Measurements from ENCODE around the gene PAXIP1. TPM values are rescaled to one million over a fixed set of nuclear protein-coding genes. Genes with fewer than 3 reads are reported as not detected.

PAXIP1 gene
- total RNA-seq, 1 experiment from 2014 or later: 32.6 TPM

DNA sequence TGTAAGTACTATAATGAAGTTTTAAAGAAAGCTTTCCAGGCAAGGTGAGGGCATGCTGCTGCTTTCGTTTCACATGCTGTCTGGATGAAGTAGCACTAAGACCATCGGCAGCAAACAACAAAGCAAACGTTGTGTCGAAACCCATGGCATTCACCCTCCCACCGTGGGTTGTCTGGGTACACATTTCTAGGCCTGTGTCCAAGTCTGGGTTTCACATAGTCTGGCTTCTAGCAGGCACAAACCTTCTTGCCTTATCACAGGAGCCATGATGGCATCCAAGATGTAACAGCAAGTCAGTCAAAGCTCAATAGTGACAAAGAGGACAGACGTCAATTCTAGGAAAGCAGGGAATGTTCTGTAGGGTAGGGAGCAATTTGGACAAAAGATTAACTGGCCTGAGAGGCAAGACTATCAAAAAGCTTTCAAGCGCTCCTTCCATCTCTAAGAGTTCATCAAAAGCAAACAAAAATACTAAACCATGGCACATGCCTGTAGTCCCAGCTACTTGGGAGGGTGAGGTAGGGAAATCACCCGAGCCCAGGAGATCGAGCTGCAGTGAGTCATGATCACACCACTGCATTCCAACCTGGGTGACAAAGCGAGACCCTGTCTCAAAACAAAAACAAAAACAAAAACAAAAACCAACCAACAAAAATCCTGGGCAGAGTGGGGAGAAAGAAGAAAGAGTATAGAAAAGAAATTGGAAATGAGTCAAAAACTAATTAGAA is 42.7 kb downstream of the PAXIP1 start:
- no peak overlapping the region for H2BK5ac ChIP-seq (ENCODE audit: insufficient read length, low read length)
- no peak overlapping the region for H2BK20ac ChIP-seq (ENCODE audit: low read depth, low read length, poor library complexity, severe bottlenecking)
- no peak overlapping the region for H3T11ph ChIP-seq (ENCODE audit: low read length)
- no peak overlapping the region for H3K9ac ChIP-seq (ENCODE audit: extremely low read depth, insufficient read length, low read length)
- H4K8ac ChIP-seq (replicated peaks; ENCODE audit: insufficient read length, low read depth, low read length): no peak overlapping the region
- no peaks in the 10 kb centered on the region for H3K79me1 ChIP-seq (ENCODE audit: insufficient read depth, low read depth, low read length, poor library complexity, severe bottlenecking)
- no peaks in the 10 kb centered on the region for H3K4me1 ChIP-seq (ENCODE audit: insufficient read depth, low read length)
- no peak overlapping the region for H3K4ac ChIP-seq (ENCODE audit: low read depth, low read length)
- H3K4me1 Mint-ChIP-seq: no peaks in the 10 kb centered on the region
- no peaks in the 10 kb centered on the region for H4K20me1 ChIP-seq (ENCODE audit: control insufficient read depth, insufficient read depth, insufficient read length)
- H3K18ac ChIP-seq (ENCODE audit: insufficient read length, low read depth, low read length): no peak overlapping the region
- no peak overlapping the region for H2BK15ac ChIP-seq (ENCODE audit: low read depth, low read length)
- DNase-seq: no peak
- no peak overlapping the region for H3K4me3 Mint-ChIP-seq
- H3K79me2 ChIP-seq (ENCODE audit: insufficient read depth, low read length): no peaks in the 10 kb centered on the region; the same call in 1 of the 2 replicates
- H3K27ac Mint-ChIP-seq: peak overlapping the region in 1 of 3 experiments; percentile 80; a peak in 2 of 7 replicates
- no peak overlapping the region for H3K14ac ChIP-seq (ENCODE audit: insufficient read depth, low read length)
- H2BK12ac ChIP-seq (ENCODE audit: insufficient read length, low read depth, low read length): no peak overlapping the region
- H3K23me2 ChIP-seq (ENCODE audit: insufficient read length, low read depth, low read length, poor library complexity, severe bottlenecking): no peaks in the 10 kb centered on the region
- H3K36me3 Mint-ChIP-seq (ENCODE audit: insufficient read depth in 1 of 3, low read depth in 3 of 3): peaks cover 60 to 94% (median 86%) of the 10 kb centered on the region in 3 experiments; a peak in 6 of 7 replicates
- no peak overlapping the region for H3K23ac ChIP-seq (ENCODE audit: insufficient read length, low read depth, low read length)
- H3K9me3 Mint-ChIP-seq: no peaks in the 10 kb centered on the region
- H3K56ac ChIP-seq (ENCODE audit: insufficient read length, low read depth, low read length): no peak overlapping the region
- H3K27me3 Mint-ChIP-seq (ENCODE audit: low read depth): no peaks in the 10 kb centered on the region
- H3K9me3 ChIP-seq (ENCODE audit: control insufficient read depth, low read depth, low read length): no peaks in the 10 kb centered on the region
- H3K27ac ChIP-seq (ENCODE audit: insufficient read length, low read depth, low read length): no peak overlapping the region
- no CpG with 5 or more reads among the region's 10 CpGs for WGBS (ENCODE audit: extremely low coverage, insufficient read length, low lambda C conversion rate)
- H4K5ac ChIP-seq (ENCODE audit: insufficient read length, low read depth, low read length): no peak overlapping the region
- H4K91ac ChIP-seq (ENCODE audit: insufficient read length, low read depth, low read length): no peak overlapping the region
- H2AFZ ChIP-seq (ENCODE audit: low read length): no peak overlapping the region
- no peak overlapping the region for H2AK5ac ChIP-seq (ENCODE audit: insufficient read length, low read length)
- no peaks in the 10 kb centered on the region for H3K27me3 ChIP-seq (ENCODE audit: insufficient read depth, low read length)
- H3K4me2 ChIP-seq (ENCODE audit: insufficient read depth, insufficient read length, low read length): no peak overlapping the region
- TF ChIP-seq, protein P1, sequence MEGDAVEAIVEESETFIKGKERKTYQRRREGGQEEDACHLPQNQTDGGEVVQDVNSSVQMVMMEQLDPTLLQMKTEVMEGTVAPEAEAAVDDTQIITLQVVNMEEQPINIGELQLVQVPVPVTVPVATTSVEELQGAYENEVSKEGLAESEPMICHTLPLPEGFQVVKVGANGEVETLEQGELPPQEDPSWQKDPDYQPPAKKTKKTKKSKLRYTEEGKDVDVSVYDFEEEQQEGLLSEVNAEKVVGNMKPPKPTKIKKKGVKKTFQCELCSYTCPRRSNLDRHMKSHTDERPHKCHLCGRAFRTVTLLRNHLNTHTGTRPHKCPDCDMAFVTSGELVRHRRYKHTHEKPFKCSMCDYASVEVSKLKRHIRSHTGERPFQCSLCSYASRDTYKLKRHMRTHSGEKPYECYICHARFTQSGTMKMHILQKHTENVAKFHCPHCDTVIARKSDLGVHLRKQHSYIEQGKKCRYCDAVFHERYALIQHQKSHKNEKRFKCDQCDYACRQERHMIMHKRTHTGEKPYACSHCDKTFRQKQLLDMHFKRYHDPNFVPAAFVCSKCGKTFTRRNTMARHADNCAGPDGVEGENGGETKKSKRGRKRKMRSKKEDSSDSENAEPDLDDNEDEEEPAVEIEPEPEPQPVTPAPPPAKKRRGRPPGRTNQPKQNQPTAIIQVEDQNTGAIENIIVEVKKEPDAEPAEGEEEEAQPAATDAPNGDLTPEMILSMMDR (conservative IDR thresholded peaks at IDR 0.05): no peak
- no peak overlapping the region for H2BK120ac ChIP-seq (ENCODE audit: low read depth, low read length, poor library complexity, severe bottlenecking)
